Kidney (tissue), 14 donors: ENCODE results near the gene KRI1. TPM values are rescaled to one million over a fixed set of nuclear protein-coding genes. Genes with fewer than 3 reads are reported as not detected.
A peak's percentile ranks its signal among the peaks of the same experiment; 100 is the strongest.

ENCODE experiments used
- DNase-seq, 5 donors: peaks; one replicate each; pipeline ENCODE4 v3.0.0-alpha.2; 2013 to 2020
- FAIRE-seq: peaks from 2 replicates; lab custom pipeline; 2012; peaks lifted over from hg19 to GRCh38; lab: Jason Lieb, UNC
- H3K27ac ChIP-seq, 2 donors: one replicate each; pipeline ENCODE4 v1.7.0; 2013; ENCODE audit warnings: low read depth in 2 of 2, low read length in 2 of 2, inconsistent platforms in 1 of 2
- H3K27me3 ChIP-seq: one replicate; pipeline ENCODE4 v1.7.1; 2013; ENCODE audit warnings: low read length, inconsistent platforms; ENCODE audit not compliant: control insufficient read depth, insufficient read depth
- H3K36me3 ChIP-seq, 3 donors: one replicate each; pipeline versions ENCODE4 v1.7.0 to v1.7.1; 2013; ENCODE audit warnings: low read length in 3 of 3, control low read depth in 1 of 3, inconsistent platforms in 1 of 3; ENCODE audit not compliant: insufficient read depth in 3 of 3, control insufficient read depth in 2 of 3
- H3K4me1 ChIP-seq, 3 donors: one replicate each; pipeline versions ENCODE4 v1.7.0 to v1.7.1; 2013; ENCODE audit warnings: low read length in 3 of 3, inconsistent platforms in 1 of 3, low read depth in 1 of 3; ENCODE audit not compliant: control insufficient read depth in 2 of 3, insufficient read depth in 2 of 3
- H3K4me3 ChIP-seq, 3 donors: one replicate each; pipeline versions ENCODE4 v1.7.0 to v1.8.1; 2013; ENCODE audit warnings: low read length in 3 of 3, control low read depth in 1 of 3, inconsistent platforms in 1 of 3
- H3K9ac ChIP-seq, 3 donors: one replicate each; pipeline versions ENCODE4 v1.7.0 to v1.7.1; 2013; ENCODE audit warnings: low read length in 3 of 3, control low read depth in 1 of 3, inconsistent platforms in 1 of 3
- H3K9me3 ChIP-seq, 3 donors: one replicate each; pipeline versions ENCODE4 v1.7.0 to v1.7.1; 2013; ENCODE audit warnings: low read length in 3 of 3, control low read depth in 1 of 3, inconsistent platforms in 1 of 3; ENCODE audit not compliant: control insufficient read depth in 2 of 3, insufficient read depth in 1 of 3
- CTCF ChIP-seq: IDR thresholded peaks from 3 replicates; pipeline ENCODE4 v1.5.1; 2012; ENCODE audit warnings: mild to moderate bottlenecking, moderate library complexity, borderline replicate concordance; ENCODE audit not compliant: insufficient read depth; ENCODE audit errors: extremely low read depth
- intact Hi-C: fragments of 100-400 bp; cut with DNase I; formaldehyde crosslinking; loops from one replicate; pipeline ENCODE4 v1.11.1; 2022
- polyA plus RNA-seq: library from polyadenylated mRNA; stranded (reverse); fragments of 350-450 nt; fragmentation: Illumina TruSeq; extraction: RNeasy Lipid Tissue Mini Kit (QIAGEN cat#74804); gene quantifications from one replicate; pipeline ENCODE4 v1.2.3, GENCODE V29; 2014; ENCODE audit warnings: low read depth, low replicate concordance; ENCODE audit not compliant: insufficient read depth
- total RNA-seq: library from RNA; stranded (reverse); fragmentation: NEBNext Ultra II Directional; extraction: Animal tissue kit (Norgen Biotek cat#: 25700); gene quantifications from one replicate; pipeline ENCODE4 v1.2.1, GENCODE V29; 2021
- donor health status: control.
- donor health status: control.
- donor health status: control.
- donor health status: control.
- donor health status: control.
- donor health status: DM: yes; HTN: yes; CAD: no.
- donor health status: Normal renal cell carcinoma (clear cell type).

KRI1 gene
- total and polyA plus RNA-seq, 2 donors from 2014 or later = 13.9 to 29.4 TPM

GRCh38 chr19:10593820-10594637 lies 28.2 kb upstream of the KRI1 start:
- no peak overlapping the region for H3K9ac ChIP-seq
- no peak for TF ChIP-seq CTCF
- no peaks in the 10 kb centered on the region for H3K9me3 ChIP-seq
- no peaks in the 10 kb centered on the region for H3K27me3 ChIP-seq
- intact Hi-C loops = no loop called here
- no peaks in the 10 kb centered on the region for H3K36me3 ChIP-seq
- no peak overlapping the region for H3K4me3 ChIP-seq
- FAIRE-seq (no peak), DNase-seq (peak in 2 of 5 donors; percentile 43 to 82)
- peaks cover 0 to 2% (median 0%) of the 10 kb centered on the region in 3 donors for H3K4me1 ChIP-seq
- peak overlapping the region in 1 of 2 donors; percentile 65 for H3K27ac ChIP-seq

GRCh38 chr19:10593148-10593547 lies 27.3 kb upstream of the KRI1 start:
- intact Hi-C loops = no loop called here
- Histone ChIP-seq H3K27ac (no peak overlapping the region), H3K36me3 (no peaks in the 10 kb centered on the region)

GRCh38 chr19:10587839-10588150 lies 22.0 kb upstream of the KRI1 start:
- intact Hi-C loops = no loop called here
- H3K4me3 ChIP-seq = no peak overlapping the region
- no peak overlapping the region for H3K9ac ChIP-seq
- no peak for TF ChIP-seq CTCF
- no peaks in the 10 kb centered on the region for H3K36me3 ChIP-seq
- H3K27me3 ChIP-seq = peaks cover 3% of the 10 kb centered on the region
- H3K9me3 ChIP-seq = no peaks in the 10 kb centered on the region
- DNase-seq = no peak
- FAIRE-seq = no peak
- H3K27ac ChIP-seq = no peak overlapping the region
- no peaks in the 10 kb centered on the region for H3K4me1 ChIP-seq

More at GRCh38 chr19:10593148-10593547, 27.3 kb upstream of the KRI1 start:
- no peaks in the 10 kb centered on the region for H3K27me3 ChIP-seq
- no peak overlapping the region for H3K4me3 ChIP-seq
- H3K9ac ChIP-seq = no peak overlapping the region
- peaks cover 0 to 2% (median 0%) of the 10 kb centered on the region in 3 donors for H3K4me1 ChIP-seq
- FAIRE-seq = no peak
- TF ChIP-seq CTCF = no peak
- no peaks in the 10 kb centered on the region for H3K9me3 ChIP-seq
- no peak for DNase-seq
